ENCODE data around the gene TAC4.

DNA sequence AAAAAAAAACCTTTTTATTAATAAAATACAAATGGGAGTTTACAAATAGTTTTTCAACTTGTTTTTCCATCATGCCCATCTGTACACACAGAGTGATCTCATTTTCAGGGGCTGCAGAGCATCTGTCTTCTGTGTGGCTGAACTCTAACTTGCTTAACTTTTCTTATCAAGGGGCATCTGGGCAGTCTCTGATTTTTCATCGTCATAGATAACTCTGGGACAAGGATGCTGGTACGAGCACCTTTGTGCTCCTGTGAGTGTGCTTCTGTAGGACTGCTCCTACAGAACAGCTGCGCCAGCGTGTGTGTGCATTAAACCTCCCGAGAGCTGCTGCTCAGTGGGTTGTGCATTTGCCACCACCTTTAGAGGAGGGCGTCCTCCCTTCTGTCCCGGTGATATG is 34.6 kb upstream of the TAC4 start:
- TF ChIP-seq POLR2AphosphoS5 (IDR thresholded peaks at IDR 0.05) (no peak), EP300 (IDR thresholded peaks at IDR 0.05) (no peak), POLR2A (IDR thresholded peaks at IDR 0.05) (no peak)

Data from gastroesophageal sphincter (tissue), 2 donors.